Measurements from ENCODE around the gene FBXL15. TPM values are rescaled to one million over a fixed set of nuclear protein-coding genes. Genes with fewer than 3 reads are reported as not detected.

Gene FBXL15
- total RNA-seq, 1 donor from 2014 or later: 15.1 TPM

- intact Hi-C loops (cut with micrococcal nuclease): loop anchor here (5.0 to 10.0 kb wide), 2 partner anchors 257 to 359 kb away; partner anchors contain the start of gene HPS6
Measured at GRCh38 chr10:102424145-102424544, 3.5 kb downstream of the FBXL15 start.

DNA sequence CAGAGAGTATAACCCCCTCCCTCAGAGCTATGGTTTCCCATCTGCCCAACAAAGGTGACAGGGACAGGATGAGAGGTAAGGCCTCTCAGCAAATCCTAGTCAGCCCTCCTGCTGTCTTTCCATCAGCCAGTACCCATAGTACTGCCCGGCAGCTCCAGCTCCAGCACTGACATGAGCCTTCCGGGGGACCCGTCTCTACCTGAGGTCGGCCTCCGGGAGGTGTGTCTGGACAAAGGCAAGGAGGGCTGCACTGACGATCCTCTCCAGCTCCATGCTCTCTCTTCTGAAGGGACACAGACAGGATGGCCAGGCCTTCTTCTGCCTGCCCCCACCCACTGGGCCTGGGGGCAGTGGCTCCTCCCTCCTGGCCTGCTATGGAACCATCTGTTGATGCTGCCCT lies 4.3 kb downstream of the FBXL15 start:
- intact Hi-C loops (cut with micrococcal nuclease): loop anchor here (5.0 to 10.0 kb wide), 2 partner anchors 258 to 360 kb away; partner anchors contain the start of gene HPS6

DNA sequence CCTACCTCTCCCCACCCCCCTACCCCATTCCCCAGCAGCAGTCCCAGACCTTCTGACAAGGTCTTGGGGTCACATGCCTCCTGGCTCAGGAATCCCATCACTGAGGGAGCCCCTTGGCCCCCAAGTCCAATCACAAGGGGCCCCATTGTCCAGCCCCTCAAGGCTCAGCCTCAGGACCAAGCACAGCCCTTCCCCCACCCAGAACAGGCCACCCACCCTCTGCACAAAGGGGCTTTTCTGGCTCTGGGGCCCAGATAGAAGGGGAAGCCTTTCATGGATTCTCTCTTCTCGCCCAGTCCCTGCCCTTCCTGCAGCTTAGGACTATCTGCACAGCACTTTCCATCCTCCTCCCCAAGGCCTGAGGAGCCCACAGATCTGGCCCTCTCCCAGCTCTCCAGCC lies 4.8 kb downstream of the FBXL15 start:
- intact Hi-C loops (cut with micrococcal nuclease): loop anchor here (10.0 kb wide), 1 partner anchor 361 kb away; the partner anchor contains the start of gene HPS6

- intact Hi-C loops (cut with micrococcal nuclease): loop anchor here (10.0 kb wide), 1 partner anchor 362 kb away; the partner anchor contains the start of gene HPS6
Measured at GRCh38 chr10:102426803-102427287, 6.2 kb downstream of the FBXL15 start.

DNA sequence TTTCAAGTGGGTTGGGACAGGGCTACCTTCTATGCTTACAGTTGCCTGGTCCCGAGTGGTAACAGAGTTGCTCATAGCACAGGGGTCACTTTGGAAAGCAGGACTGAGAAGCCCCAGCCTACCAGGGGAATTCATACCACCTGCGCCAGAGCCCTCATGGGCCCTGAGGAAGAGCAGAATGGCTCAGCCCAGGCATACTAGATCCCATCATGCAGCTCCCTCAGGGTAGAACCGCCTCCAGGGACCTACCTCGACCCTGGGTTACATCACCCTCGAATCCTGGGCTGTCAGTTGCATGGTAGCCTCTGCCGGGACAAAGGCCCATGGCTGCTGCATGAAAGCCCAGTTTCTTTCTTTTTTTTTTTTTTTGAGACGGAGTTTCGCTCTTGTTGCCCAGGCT lies 8.8 kb downstream of the FBXL15 start:
- intact Hi-C loops (cut with micrococcal nuclease): loop anchor here (10.0 kb wide), 1 partner anchor 365 kb away; the partner anchor contains the start of gene HPS6

GRCh38 chr10:102431452-102432124 lies 11.0 kb downstream of the FBXL15 start:
- intact Hi-C loops (cut with micrococcal nuclease): loop anchor here (1.0 to 10.0 kb wide), 14 partner anchors 10 to 965 kb away; partner anchors contain the start of genes ACTR1A, ARL3, ATP5MK and GBF1

- intact Hi-C loops (cut with micrococcal nuclease): loop anchor here (1.0 to 10.0 kb wide), 14 partner anchors 11 to 964 kb away; partner anchors contain the start of genes ACTR1A, ARL3, ATP5MK and GBF1
Measured at GRCh38 chr10:102432162-102432950, 11.7 kb downstream of the FBXL15 start, which contains the start of gene CUEDC2. CUEDC2 (minus strand) TSS chr10:102432574; CDS start chr10:102425188, 7,386 bp downstream.

DNA sequence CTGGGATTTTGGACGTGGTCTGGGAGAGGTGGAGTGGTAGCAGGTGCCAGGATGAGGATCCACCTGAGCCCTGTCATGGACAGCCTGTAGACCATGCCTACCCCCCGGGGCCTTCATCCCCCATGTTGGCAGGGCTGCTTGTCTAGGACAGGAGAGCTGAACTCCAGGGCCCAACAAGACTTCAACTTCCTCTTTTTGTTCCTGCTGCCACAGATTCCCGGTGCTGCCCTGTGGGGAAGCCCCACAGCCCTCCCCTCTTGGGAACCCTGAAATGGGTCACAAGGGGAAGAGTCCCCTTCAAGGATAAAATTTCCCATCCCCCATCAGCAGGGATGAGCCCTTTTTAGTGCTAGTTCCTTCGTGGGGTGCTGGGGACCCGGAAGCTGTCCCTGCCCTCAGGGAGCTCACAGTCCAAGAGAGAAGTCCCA lies 13.0 kb downstream of the FBXL15 start:
- intact Hi-C loops (cut with micrococcal nuclease): loop anchor here (5.0 to 10.0 kb wide), 4 partner anchors 211 to 759 kb away; partner anchors contain the start of genes ARL3, NT5C2, SFXN2 and TRIM8

DNA sequence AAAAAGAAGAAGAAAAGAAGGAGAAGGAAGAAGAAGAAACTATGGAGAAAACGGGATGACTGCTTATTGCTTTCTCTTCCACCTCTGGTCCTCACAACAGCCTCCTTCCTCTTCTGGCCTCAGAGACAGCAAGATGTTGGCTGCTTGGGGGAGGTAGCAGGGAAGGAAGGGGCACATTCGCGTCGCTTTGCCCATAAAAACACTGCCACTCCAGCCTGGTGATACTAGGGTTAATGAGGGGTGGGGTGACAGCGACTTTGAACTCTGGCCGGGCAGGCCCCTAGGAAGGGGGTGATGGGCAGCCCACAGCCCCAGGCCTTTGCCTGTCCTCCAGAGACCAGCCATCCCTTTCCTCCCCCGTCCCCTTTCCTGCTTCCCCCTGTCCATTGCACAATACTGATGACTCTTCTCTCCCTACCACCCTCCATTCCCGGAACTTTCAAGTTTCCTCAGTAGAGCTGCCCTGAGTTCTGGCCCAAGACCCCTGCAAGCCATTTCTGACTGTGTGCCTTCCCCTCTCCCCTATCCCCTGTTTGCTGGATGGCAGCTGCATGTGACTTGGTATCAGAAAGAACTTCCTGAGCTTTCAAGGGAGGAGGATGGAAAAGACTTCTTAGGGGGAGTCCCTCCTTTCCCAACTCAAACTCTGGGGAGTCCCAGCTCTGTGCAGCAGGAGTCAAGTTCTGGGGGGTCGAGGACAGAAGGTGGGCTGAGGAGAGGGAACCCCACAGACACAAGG lies 13.9 kb downstream of the FBXL15 start:
- intact Hi-C loops (cut with micrococcal nuclease): loop anchor here (5.0 to 10.0 kb wide), 4 partner anchors 210 to 758 kb away; partner anchors contain the start of genes ARL3, NT5C2, SFXN2 and TRIM8

GRCh38 chr10:102435133-102435497 lies 14.5 kb downstream of the FBXL15 start:
- intact Hi-C loops (cut with micrococcal nuclease): loop anchor here (10.0 kb wide), 1 partner anchor 210 kb away; the partner anchor contains the start of gene TRIM8

DNA sequence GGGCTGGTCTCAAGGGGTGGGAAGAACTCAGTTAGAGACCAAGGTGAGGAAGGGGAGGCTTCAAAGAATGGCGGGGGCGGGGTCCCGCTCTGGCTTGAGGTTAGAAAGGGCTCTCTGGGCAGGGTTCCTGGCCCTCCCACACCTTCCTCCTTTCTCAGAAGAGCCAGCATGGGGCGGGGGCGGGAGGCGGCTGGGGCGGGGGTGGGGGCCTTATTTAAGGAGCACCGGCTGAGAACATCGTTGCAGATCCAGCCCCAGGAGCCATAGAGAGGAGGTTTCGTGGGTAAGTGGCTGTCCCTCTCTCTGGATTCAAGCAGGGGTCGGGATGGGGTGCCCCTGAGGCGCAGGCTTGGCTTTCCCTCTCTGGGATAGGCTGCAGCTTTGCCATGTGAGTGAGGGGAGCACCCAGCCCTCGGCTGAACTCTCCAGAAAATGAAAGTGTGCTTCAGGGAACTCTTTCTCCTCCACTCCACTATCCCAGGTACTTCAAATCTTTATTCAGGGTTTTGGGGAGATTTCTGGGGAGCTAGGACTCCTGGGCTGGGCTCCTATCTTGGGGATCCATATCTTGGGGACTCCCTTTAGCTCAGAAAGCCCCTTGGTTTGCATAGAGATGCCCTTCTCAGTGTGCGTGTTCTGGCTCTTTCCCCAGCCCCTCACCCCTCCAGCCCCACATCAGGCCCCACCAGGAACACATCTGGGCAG lies 15.0 kb downstream of the FBXL15 start:
- intact Hi-C loops (cut with micrococcal nuclease): loop anchor here (10.0 kb wide), 1 partner anchor 209 kb away; the partner anchor contains the start of gene TRIM8

GRCh38 chr10:102436312-102436711 lies 15.7 kb downstream of the FBXL15 start:
- intact Hi-C loops (cut with micrococcal nuclease): loop anchor here (10.0 kb wide), 1 partner anchor 208 kb away; the partner anchor contains the start of gene TRIM8

GRCh38 chr10:102437515-102437914 lies 16.9 kb downstream of the FBXL15 start:
- intact Hi-C loops (cut with micrococcal nuclease): loop anchor here (10.0 kb wide), 1 partner anchor 207 kb away; the partner anchor contains the start of gene TRIM8

- intact Hi-C loops (cut with micrococcal nuclease): loop anchor here (10.0 kb wide), 1 partner anchor 206 kb away; the partner anchor contains the start of gene TRIM8
Measured at GRCh38 chr10:102438374-102438773, 17.7 kb downstream of the FBXL15 start.

DNA sequence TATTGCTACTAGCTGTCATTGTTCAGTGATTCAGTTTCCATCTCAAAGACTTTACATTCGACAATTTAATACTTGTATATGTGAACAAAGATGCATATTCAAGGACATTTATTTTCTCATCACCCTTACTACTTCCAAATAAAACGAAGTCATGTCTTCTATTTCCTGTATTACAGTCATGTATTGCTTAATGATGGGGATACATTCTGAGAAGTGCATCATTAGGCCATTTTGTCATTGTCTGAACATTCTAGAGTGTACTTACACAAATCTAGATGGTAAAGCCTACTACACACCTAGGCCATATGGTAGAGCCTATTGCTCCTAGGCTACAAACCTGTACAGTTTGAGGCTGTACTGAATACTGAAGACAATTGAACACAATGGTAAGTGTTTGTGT lies 24.2 kb downstream of the FBXL15 start:
- intact Hi-C loops (cut with micrococcal nuclease): loop anchor here (5.0 kb wide), 1 partner anchor 613 kb away; no protein-coding TSS in a partner anchor

- intact Hi-C loops (cut with micrococcal nuclease): loop anchor here (1.0 to 5.0 kb wide), 10 partner anchors 12 to 617 kb away; partner anchors contain the start of genes ACTR1A, CUEDC2, GBF1 and NFKB2
Measured at GRCh38 chr10:102449321-102450123, 28.9 kb downstream of the FBXL15 start.

GRCh38 chr10:102450124-102450373 lies 29.4 kb downstream of the FBXL15 start:
- intact Hi-C loops (cut with micrococcal nuclease): loop anchor here (1.0 kb wide), 2 partner anchors 29 to 298 kb away; partner anchors contain the start of gene NOLC1

DNA sequence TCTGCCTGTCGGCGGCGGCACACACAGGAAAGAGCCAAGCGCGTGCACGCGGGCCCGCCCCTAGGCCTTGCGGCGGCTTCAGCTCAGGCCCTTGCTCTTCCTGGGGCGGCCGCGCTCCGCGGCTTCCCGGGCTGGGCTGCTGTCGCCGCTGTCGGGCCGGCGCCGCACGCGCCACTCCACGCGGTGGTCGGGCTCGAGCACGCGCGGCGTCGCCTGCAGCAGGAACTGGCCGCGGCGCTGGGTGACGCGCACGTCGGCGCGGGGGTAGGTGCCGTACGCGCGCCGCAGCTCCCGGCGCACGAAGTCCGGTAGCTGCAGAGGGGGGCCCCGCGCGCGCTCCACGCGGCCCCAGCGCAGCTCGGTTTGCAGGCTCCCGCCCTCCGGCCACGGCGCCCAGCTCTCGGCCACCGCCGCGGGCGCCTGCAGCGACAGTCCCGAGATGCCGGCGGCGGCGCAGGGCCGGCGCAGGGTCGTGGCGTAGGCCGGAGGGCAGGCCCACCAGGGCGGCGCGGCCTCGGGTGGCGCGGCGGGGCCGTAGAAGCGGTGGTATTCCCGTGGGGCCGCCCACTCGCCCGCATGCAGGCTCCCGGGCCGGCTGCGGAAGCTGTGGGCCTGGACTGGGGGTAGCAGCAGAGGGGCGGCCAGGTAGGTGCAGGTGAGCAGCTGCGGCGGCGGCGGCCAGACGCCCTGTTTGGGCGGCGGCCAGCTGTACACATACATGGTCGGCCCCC lies 29.9 kb downstream of the FBXL15 start:
- intact Hi-C loops (cut with micrococcal nuclease): loop anchor here (1.0 kb wide), 2 partner anchors 29 to 298 kb away; partner anchors contain the start of gene NOLC1
